Stimulated activated naive CD4-positive, alpha-beta T cell treated with Interleukin-2 at 50 U/mL for 16 hours (primary cell): ENCODE measurements around the gene ZNF524.
"Not testable (repeated sequence)": the region's sequence is repeated elsewhere in the genome, so short reads cannot be mapped to it uniquely, and the experiment has no call there.

Experiments used
- DNase-seq: peaks from one replicate; lab custom pipeline; 2025; lab: John Stamatoyannopoulos, UW

ZNF524 gene

DNA sequence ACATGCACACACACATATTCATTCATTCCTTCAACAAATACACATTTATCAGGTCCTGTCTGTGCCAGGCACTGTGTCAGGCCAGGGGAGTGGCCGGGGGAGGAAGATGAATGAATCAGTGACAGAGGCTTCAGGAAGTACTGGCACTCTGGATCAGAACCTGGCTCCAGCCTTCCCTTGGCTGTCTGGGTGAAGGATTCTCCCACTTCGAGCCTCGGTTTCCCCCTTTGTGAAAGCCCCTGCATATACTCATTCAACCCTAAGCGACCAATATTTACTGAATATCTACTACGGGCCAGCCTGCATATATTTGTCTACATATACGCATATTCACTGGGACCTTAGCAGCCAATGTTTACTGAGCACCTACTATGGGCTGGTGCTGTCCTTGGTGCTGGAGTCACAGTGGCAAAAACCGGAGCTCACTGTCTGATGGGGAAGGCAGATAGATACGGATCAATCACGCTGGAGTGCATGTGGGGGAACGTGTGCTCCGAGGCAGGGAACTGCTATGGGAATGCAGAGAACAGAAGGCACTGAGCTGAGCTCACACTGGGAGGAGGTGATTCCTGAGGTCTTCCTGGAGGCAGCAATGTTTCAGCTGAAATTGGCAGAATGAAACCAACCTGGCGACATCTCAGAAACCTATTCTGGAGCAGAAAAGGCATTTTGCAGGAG, 18.8 kb upstream of the ZNF524 start:
- DNase-seq, result no peak

- DNase-seq, result no peak
Observed at GRCh38 chr19:55581823-55582223, 18.3 kb upstream of the ZNF524 start.

GRCh38 chr19:55582284-55582683, 17.8 kb upstream of the ZNF524 start:
- DNase-seq, result not testable (repeated sequence)

DNA sequence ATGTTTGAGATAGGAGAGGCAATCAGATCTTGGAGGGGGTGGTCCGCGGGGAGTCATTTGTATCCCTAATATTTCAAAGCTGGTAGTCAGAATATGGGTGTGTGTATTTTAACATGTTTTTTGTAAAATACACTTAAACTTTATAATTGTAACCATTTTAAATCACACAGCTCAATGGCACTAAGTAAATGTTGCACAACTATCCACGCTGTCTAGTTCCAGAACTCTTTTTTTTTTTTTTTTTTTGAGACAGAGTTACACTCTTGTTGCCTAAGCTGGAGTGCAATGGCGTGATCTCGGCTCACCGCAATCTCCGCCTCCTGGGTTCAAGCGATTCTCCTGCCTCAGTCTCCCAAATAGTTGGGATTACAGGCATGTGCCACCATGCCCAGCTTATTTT, 16.2 kb upstream of the ZNF524 start:
- not testable (repeated sequence) for DNase-seq

GRCh38 chr19:55584871-55585270, 15.2 kb upstream of the ZNF524 start:
- DNase-seq, result no peak

DNA sequence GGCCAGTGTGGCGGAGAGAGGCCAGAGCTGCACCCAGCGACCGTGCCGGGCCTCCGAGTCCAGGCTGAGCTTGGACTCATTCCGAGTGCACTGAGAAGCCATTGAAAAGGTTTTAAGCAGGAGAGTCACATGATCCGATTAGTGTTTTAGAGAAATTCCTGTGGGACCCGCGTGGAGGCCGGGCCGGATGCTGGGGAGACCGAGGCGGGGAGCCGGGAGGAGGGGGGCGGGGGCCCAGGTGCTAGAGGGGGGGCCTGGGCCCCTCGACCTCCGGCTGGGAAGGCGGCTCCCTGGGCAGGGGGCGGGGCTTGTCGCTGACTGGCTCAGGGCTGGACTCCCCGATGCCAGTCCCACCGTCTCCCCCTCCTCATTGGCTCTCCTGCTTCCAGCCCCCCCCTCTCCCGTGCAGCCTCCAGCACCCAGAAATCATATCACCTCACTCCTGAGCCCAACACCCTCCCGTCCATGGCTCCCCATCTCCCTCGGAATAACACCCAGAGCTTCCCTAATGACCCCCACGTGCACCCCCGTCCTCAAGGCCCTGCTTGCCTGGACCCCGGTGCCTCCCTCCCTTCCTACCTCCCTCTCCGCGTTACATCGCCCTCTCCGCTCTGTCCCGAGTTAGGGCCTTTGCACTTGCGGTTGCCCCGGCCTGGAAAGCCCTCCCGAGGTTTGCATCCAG, 14.3 kb upstream of the ZNF524 start:
- DNase-seq, result peak; percentile 29

DNA sequence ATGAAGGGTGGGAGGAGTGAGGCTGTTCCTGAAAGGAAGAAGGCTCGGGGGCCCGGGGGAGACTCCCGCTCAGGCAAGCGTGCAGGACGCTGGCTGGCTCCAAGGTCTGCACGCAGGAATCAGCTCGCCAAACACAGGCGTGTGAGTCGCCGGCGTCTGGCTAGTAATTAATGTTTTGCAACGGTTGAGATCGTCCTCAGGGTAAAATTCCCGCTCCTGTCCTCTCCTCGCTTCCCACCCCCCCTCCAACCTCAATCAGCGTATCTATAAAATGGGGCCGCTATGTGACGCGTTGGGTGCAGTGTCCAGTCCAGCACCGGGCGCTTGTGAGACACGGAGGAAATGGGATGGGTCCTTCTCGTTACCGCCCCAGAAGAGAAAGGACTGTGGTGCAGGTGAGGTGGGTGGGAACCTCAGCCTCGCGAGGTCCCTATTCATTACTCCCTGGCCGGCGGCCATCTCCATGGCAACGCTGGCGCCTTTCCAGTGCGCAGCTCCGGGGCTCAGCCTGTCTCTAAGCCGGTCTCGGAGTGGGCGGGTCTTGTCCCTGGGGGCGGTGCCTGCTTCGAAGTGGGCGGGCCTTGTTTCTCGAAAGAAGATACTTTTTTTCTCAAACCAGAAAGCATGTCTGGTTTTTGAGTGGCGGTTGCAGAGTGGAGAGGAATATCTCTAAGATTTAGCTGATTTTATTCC, 13.0 kb upstream of the ZNF524 start:
- DNase-seq, result peak; percentile 91

GRCh38 chr19:55588738-55589137, 11.3 kb upstream of the ZNF524 start:
- DNase-seq, result no peak

GRCh38 chr19:55590109-55590508, 10.0 kb upstream of the ZNF524 start:
- no peak for DNase-seq

GRCh38 chr19:55590617-55591016, 9.5 kb upstream of the ZNF524 start:
- DNase-seq, result no peak

- DNase-seq, result no peak
Observed at GRCh38 chr19:55591555-55591954, 8.5 kb upstream of the ZNF524 start.

DNA sequence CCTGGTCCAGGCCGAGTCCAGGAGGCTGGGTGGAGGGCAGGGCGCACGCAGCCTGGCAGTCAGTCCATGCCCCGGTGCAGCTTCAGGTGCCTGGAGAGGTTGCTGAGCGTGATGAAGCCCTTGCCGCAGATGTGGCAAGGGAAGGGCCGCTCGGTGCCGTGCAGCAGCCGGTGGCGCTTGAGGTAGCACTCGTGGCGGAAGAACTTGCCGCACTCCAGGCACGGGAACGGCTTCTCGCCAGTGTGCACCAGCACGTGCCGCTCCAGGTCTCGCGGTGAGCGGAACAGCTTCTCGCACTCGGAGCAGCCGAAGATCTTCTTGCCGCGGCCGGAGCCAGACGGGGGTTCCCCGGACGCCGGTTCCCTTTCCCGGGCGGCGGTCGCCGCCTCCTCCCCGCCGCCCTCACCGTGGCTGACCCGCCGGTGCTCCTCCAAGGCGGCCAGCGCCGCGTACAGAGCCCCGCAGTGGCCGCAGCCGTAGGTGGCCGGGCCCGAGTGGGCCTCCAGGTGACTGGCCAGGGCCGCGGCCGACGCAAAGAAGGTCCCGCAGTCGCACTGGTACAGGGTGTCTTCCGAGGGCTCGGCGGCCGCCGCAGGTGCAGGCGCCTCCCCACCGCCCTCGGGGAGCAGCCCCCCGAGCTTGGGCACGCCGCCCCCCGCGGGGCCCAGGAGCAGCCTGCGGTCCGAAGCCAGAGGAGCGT, 7.5 kb upstream of the ZNF524 start:
- no peak for DNase-seq

DNA sequence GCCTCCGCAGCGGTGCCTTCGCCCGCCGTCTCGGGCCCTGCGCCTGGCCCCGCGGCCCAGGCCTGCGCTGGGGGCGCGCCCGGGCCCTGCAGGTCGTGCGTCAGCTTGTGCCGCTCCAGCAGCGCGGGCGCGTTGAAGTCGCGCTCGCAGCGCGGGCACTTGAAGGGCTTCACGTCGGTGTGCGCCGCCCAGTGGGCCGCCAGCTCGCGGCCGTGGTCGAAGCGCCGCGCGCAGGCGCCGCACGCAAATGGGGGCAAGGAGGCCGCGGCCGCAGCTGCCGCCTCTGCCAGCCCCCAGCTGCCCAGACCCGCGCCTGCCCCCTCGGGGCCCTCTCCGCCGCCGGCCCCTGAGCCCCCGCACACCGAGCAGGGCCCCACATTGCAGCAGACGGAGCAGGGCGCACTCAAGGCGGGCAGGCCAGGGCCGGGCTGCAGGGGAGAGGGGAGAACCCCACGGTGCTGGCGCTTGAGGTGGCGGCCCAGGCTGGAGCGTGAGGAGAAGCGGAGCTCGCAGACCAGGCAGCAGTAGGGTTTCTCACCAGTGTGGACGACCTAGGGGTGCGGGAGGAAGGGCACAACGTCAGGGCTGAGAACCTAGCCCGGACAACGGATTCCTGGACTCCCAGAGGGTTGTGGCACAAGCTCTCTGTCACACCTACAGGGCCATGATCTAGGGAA, 6.9 kb upstream of the ZNF524 start:
- no peak for DNase-seq

DNA sequence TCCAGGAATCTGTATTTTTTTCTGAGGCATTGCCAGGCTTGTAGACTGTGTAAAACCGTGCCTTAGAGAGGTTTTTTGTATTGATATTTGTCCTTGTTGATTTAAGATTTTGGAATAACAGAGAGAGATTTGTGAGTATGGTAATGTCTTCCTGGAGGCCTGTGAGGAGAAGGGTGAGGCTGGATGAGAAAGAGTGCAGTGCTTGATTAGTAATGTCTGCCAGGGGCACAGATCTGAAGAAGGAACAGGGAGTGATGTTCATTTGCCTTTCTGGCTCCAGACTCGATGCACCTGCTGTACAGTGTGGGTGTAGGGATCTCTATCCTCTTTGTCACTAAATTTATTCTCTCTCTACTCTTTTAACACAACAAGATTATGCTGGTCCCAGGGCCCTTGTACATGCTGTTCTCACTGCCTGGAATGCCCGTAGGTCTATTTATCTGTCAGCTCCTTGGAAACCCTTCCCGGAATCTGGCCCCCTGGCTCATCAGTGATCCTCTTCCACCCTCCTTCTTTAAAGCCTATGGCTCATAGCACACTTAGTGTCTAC, 5.0 kb upstream of the ZNF524 start:
- no peak for DNase-seq

DNA sequence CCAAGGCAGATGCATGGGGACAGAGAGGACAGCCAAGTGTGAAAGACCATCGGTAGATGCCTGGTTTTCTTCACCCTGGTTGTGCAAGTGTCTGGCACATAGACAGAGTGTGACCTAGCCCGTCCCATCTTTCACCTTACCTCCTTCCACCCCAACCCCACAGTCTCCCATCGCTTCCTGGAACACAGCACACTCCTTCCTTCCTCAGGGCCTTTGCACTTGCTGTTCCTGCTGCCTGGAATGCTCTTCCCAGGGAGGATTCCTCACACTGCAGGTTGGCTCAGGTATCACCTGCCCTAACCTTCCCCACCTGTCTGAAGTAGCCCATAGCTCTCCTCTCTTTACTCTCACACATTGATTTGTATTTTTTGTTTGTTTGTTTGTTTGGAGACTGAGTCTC, 3.8 kb upstream of the ZNF524 start:
- no peak for DNase-seq

DNA sequence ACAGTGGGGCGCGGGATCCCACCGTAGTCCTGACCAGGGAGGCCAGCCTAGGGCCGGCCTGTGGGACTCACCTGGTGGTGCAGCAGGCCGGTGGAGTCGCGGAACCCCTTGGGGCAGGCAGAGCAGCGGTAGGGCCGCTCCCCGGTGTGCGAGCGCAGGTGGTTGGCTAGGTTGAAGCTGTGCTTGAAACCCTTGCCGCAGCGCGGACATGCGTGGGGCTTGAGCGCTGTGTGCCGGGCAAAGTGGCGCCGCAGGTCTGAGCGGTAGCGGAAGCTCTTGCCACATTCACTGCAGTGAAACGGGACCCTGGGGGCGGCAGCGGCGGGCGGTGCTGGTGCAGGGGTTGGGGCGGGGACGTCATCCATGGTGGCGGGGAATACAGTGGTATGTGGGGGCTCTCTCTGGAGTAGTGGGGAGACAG, 2.6 kb upstream of the ZNF524 start:
- DNase-seq, result no peak

DNA sequence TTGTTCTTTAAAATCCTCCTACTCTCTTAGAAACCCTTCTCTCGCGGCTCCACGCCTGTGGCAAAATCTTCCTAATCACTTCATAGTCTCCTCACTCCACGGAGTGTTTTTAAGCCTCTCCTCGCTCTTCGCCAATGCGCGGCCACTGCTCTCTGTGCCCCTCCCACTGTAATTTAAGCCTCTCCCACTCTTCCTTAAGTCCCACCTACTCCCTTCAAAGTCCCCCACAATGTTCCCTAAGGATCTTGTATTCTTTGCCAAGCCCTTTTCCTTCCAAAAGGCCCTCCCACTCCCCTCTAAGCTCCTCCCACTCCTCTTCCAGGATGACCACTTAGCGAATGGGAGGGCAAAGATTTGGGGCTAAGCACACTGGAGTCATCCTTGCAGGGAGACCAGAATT, 2.1 kb upstream of the ZNF524 start:
- DNase-seq, result no peak

DNA sequence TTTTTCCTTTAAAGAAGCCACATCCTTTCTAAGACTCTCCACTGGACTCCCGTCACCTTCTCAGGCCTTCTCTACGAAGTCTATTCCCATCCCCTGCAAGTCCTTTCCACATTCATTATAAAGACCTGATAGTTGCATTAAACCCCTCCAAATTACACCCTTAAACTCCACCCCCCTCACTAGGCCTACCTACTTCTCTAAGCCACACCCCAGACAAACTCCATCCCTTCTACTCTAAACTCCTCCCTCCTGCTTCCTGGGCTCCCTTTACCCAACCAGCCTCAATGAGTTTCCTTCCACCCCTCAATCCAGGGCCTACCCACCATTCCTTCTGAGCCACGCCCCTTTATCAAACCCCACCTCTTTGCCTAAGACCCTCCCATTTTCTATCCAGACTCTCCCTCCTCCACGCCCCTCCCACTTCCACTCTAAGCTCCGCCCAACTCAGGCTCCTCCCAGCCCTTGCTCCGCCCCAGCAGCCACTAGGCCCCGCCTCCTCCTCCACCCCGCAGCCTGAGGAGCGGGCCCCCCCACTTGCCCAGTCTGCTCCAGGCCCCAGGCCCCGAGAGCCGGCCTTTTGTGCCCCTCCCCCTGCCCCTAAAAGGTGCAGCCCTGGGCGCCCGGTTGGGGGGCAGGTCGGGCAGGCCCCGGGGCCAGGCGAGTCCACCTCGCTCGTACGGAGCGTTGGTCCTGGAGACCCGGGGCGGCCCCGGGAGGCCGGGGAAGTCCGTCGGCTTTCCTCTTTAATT, 1.2 kb upstream of the ZNF524 start:
- peak; percentile 84 for DNase-seq

- peak; percentile 97 for DNase-seq
Observed at GRCh38 chr19:55599468-55599841, 633 bp upstream of the ZNF524 start, which contains the start of gene FIZ1. Gene FIZ1 (minus strand): TSS chr19:55599517. CDS start chr19:55597865, 1,652 bp downstream.

DNA sequence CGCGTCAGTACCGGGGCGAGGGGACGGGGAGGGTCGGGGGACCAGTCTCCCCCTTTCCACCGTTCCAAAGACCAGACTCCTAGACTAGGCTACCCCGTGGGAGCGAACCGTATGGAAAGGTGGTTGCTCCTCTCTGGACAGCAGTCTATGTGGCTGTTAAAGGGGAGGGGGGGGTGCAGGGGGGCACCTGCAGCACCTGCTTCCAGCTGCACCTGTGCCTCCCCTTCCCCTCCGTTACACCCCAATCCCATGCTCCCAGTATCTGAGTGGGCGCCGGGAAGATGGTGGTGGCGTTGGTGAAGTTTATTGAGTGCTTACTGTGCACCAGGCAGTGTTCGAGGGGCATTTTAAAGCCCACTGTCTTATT, 557 bp downstream of the ZNF524 start:
- no peak for DNase-seq

- DNase-seq, result no peak
Observed at GRCh38 chr19:55601084-55601483, 996 bp downstream of the ZNF524 start.
